Calu3 (cell line): Measurements from ENCODE around the gene CEP250. TPM values are rescaled to one million over a fixed set of nuclear protein-coding genes. Genes with fewer than 3 reads are reported as not detected.

ENCODE experiments used
- BruUV-seq: library from RNA; stranded (reverse); fragments of 400-500 nt; replicated peaks from 2 replicates; lab custom pipeline; 2021; lab: Mats Ljungman, UMichigan
- CTCF ChIA-PET: fragments of 300-600 bp; sonication (Branson Sonifier 250); formaldehyde crosslinking; loops from one replicate; lab custom pipeline; 2022; ENCODE audit warnings: antibody characterized with exemption; lab: Charles Lee
- DNase-seq: peaks from one replicate; pipeline ENCODE4 v3.0.0; 2022
- H3K27ac Mint-ChIP-seq: one replicate; pipeline ENCODE4 v1.8.0; 2022; ENCODE audit warnings: mixed read lengths; ENCODE audit not compliant: unreplicated experiment
- H3K27me3 Mint-ChIP-seq: one replicate; pipeline ENCODE4 v1.8.0; 2022; ENCODE audit warnings: mixed read lengths; ENCODE audit not compliant: unreplicated experiment
- H3K36me3 Mint-ChIP-seq: one replicate; pipeline ENCODE4 v1.8.0; 2022; ENCODE audit warnings: mild to moderate bottlenecking, moderate library complexity, mixed read lengths; ENCODE audit not compliant: insufficient read depth, unreplicated experiment
- H3K4me1 Mint-ChIP-seq: one replicate; pipeline ENCODE4 v1.8.0; 2022; ENCODE audit warnings: mild to moderate bottlenecking, low read depth, mixed read lengths; ENCODE audit not compliant: unreplicated experiment
- H3K4me3 Mint-ChIP-seq: one replicate; pipeline ENCODE4 v1.8.0; 2022; ENCODE audit warnings: mild to moderate bottlenecking, low read depth, moderate library complexity, mixed read lengths; ENCODE audit not compliant: unreplicated experiment
- H3K9me3 Mint-ChIP-seq: one replicate; pipeline ENCODE4 v1.8.0; 2022; ENCODE audit warnings: low read depth, mixed read lengths; ENCODE audit not compliant: unreplicated experiment
- CTCF ChIP-seq: fragments of 200-600 bp; IDR thresholded peaks from one replicate; pipeline ENCODE4 v1.8.0; 2022; ENCODE audit warnings: antibody characterized with exemption; ENCODE audit not compliant: unreplicated experiment
- intact Hi-C: fragments of 100-400 bp; cut with micrococcal nuclease; formaldehyde crosslinking; loops from one replicate; pipeline ENCODE4 v1.10.0; 2022; ENCODE audit not compliant: unreplicated experiment
- total RNA-seq: library from RNA; stranded (reverse); gene quantifications from 2 replicates; pipeline ENCODE4 v1.2.3, GENCODE V29; 2022

Gene CEP250
- total RNA-seq, 1 experiment from 2014 or later: 61.0 TPM

- CTCF ChIA-PET: interaction anchor here (1.1 to 1.8 kb wide), 4 partner anchors 13 to 48 kb away, joined by 3 to 4 read pairs (median 4); no protein-coding TSS in a partner anchor
- Mint-ChIP-seq H3K27me3 (no peaks in the 10 kb centered on the region), H3K27ac (no peak overlapping the region), H3K4me1 (no peaks in the 10 kb centered on the region), H3K36me3 (peaks cover 27% of the 10 kb centered on the region), H3K4me3 (no peak overlapping the region), H3K9me3 (no peaks in the 10 kb centered on the region)
- no peak for DNase-seq
- no peak for TF ChIP-seq CTCF
- intact Hi-C loops: no loop called here
- BruUV-seq: no TSS peak
Measured at GRCh38 chr20:35503281-35503680, 47.9 kb downstream of the CEP250 start.

- Mint-ChIP-seq H3K27me3 (no peaks in the 10 kb centered on the region), H3K4me3 (no peak overlapping the region), H3K27ac (no peak overlapping the region), H3K9me3 (no peaks in the 10 kb centered on the region), H3K36me3 (peaks cover 33% of the 10 kb centered on the region), H3K4me1 (no peaks in the 10 kb centered on the region)
- intact Hi-C loops: no loop called here
- BruUV-seq: no TSS peak
- CTCF ChIA-PET: interaction anchor here (1.0 to 1.8 kb wide), 5 partner anchors 12 to 49 kb away, joined by 3 to 4 read pairs (median 3); no protein-coding TSS in a partner anchor
- DNase-seq: no peak
- TF ChIP-seq CTCF: no peak
Measured at GRCh38 chr20:35503841-35504561, 48.6 kb downstream of the CEP250 start.

- DNase-seq: no peak
- H3K9me3 Mint-ChIP-seq: no peaks in the 10 kb centered on the region
- no peak overlapping the region for H3K27ac Mint-ChIP-seq
- BruUV-seq: no TSS peak
- TF ChIP-seq CTCF: no peak
- no peaks in the 10 kb centered on the region for H3K27me3 Mint-ChIP-seq
- no peak overlapping the region for H3K4me3 Mint-ChIP-seq
- CTCF ChIA-PET: interaction anchor here (0.7 to 1.8 kb wide), 3 partner anchors 11 to 38 kb away, joined by 3 to 5 read pairs (median 4); no protein-coding TSS in a partner anchor
- H3K4me1 Mint-ChIP-seq: no peaks in the 10 kb centered on the region
- intact Hi-C loops: no loop called here
- peaks cover 33% of the 10 kb centered on the region for H3K36me3 Mint-ChIP-seq
Measured at GRCh38 chr20:35504751-35505150, 49.4 kb downstream of the CEP250 start.

GRCh38 chr20:35506179-35506578 is 50.8 kb downstream of the CEP250 start:
- Mint-ChIP-seq H3K36me3 (peaks cover 34% of the 10 kb centered on the region), H3K27me3 (no peaks in the 10 kb centered on the region), H3K4me1 (no peaks in the 10 kb centered on the region), H3K27ac (no peak overlapping the region), H3K9me3 (no peaks in the 10 kb centered on the region), H3K4me3 (no peak overlapping the region)
- no TSS peak for BruUV-seq
- intact Hi-C loops: no loop called here
- no peak for TF ChIP-seq CTCF
- DNase-seq: no peak
- CTCF ChIA-PET: no interaction called here
